ENCODE measurements around the gene RAB3GAP1. TPM values are rescaled to one million over a fixed set of nuclear protein-coding genes. Genes with fewer than 3 reads are reported as not detected.

RAB3GAP1 gene
- total RNA-seq, 4 donors from 2014 or later, result 46.0 to 54.8 (median 51.1) TPM

DNA sequence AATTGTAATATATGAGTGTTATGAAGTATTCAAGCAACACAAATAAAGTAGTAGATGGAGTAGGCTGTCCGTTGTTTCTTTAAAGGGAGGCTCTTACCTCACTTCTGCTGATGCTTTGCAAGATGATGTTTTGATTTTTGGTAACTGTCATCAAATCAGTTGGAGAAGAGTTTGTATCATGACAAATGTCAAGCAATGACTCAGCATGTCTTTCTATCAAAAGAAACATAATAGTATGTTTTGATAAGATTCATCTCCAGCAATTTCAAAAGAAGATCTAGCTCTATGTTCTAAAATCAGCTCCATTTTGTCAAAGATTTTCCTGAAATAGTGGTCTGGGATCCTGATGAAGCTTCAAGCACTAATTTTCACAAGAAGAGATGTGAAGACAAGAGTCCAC lies 30.5 kb upstream of the RAB3GAP1 start:
- TF ChIP-seq, protein P1, sequence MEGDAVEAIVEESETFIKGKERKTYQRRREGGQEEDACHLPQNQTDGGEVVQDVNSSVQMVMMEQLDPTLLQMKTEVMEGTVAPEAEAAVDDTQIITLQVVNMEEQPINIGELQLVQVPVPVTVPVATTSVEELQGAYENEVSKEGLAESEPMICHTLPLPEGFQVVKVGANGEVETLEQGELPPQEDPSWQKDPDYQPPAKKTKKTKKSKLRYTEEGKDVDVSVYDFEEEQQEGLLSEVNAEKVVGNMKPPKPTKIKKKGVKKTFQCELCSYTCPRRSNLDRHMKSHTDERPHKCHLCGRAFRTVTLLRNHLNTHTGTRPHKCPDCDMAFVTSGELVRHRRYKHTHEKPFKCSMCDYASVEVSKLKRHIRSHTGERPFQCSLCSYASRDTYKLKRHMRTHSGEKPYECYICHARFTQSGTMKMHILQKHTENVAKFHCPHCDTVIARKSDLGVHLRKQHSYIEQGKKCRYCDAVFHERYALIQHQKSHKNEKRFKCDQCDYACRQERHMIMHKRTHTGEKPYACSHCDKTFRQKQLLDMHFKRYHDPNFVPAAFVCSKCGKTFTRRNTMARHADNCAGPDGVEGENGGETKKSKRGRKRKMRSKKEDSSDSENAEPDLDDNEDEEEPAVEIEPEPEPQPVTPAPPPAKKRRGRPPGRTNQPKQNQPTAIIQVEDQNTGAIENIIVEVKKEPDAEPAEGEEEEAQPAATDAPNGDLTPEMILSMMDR (IDR thresholded peaks at IDR 0.05; ENCODE audit: low read depth), result no peak

DNA sequence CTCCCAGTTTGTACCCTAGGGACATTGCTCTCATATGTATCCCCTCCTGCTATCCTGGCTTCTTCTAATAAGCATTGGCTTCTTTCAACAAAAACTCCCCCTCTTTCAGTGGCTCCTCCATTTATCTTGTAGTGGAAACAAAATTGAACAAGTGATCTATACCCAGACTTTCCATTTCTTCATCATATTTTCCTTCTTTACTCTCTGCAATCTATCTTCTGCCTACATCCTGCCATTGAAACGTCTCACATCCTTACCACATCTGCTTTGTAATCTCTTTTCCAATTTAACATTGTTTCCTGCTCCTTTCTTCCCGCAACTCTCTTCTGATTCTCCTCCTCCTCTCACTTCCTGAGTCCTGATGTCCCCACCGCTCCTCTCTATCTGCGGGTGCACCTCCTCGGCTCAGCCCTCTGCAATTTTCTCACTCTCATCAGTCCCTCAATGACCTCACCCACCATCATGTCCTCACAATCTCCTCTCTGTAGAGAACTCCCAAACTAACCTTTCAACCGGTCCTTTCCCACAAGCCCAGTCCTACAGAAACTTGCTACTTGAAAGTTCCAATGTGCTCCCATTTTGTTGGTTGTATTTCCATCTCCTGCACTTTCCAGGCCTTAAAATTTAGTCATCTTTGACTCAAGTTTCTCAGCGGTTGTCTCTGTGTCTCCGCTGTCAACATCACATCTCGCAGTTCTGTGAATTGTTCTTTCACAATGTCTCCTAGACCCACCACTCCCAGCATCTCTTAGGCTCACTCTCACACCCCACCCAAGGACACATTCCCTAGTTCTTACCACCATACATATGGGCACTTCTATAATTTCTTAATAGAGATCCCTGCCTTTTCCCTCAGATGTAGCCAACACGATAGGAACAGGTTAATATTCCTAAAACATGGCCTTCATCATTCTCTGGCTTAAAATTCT lies 28.9 kb upstream of the RAB3GAP1 start:
- TF ChIP-seq, protein P1 (IDR thresholded peaks at IDR 0.05; ENCODE audit: low read depth), result no peak

DNA sequence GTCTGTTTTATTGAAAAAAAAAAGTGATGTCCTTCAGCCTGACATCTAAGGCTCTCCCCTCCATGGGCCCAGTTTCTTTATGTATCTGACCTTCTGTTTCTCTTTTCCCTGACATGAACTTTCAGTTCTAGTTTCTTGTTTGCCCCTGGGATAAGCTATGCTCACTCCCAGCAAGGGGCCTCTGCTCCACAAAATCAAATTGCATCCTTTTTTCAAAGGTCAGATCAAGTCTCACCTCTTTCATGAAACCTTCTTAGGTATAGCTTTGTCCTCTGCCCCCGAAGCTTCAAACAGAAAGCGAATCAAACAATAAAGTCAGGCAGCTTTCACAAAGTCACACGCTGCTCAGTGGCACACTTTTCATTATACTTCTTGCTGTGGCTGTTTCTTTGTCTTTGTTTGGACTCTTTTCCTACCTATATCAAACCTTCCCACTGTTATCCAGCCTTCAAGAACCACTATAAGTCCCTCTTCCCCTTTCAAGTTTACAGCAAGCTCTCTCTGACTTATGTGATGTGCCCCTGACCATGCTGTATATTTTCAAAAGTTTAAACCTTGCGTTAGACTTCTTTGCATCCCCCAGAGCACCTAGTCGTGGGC lies 28.1 kb upstream of the RAB3GAP1 start:
- TF ChIP-seq, protein P1 (IDR thresholded peaks at IDR 0.05; ENCODE audit: low read depth), result no peak

DNA sequence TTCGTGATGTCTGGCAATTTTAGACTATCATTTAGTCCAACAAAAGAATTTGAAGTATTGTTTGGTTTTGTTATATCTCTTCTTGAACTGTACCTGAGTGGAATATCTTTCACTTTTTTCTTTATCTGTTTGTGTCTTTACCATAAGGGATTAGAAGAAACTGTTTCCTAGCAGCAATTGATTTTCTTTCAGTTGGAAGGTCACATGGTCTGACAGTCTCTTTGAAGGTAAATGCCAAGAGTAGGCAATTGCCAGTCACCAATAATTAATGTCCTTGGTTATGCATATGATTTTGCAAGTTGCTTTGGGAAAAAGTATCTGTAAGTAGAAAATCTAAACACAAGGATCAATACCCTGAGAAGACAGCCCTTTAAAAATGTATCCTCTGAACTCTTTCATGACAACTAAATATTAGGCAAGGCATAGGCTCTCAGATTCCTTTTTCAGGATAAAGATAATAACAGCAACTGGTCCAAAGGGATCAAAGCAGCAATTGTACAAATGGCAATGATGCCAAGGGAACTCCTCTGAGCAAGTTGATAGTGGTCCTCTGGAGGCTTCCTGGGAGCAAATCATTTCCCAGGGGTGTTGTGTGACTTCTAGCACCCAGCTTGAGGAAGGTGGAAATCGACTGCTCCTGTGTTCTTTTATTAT lies 22.5 kb upstream of the RAB3GAP1 start:
- TF ChIP-seq, protein P1 (IDR thresholded peaks at IDR 0.05; ENCODE audit: low read depth), result no peak

DNA sequence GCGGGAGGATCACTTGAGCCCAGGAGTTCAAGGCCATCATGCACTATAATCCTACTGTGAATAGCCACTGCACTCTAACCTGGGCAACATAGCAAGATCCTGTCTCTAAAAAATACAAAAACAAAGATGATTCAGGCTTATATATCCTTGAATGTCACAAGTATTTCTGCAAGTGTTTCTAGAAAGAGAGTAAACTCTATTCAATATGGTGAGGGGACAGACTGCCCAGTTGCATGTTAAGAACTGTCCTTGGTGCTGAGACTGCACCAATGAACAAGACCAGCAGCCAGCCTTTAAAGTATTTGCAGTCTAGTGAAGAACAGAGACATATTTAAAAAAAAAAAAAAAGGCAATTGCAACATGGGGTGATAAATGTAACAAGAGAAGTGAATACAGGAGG lies 21.3 kb upstream of the RAB3GAP1 start:
- TF ChIP-seq, protein P1 (IDR thresholded peaks at IDR 0.05; ENCODE audit: low read depth), result no peak

DNA sequence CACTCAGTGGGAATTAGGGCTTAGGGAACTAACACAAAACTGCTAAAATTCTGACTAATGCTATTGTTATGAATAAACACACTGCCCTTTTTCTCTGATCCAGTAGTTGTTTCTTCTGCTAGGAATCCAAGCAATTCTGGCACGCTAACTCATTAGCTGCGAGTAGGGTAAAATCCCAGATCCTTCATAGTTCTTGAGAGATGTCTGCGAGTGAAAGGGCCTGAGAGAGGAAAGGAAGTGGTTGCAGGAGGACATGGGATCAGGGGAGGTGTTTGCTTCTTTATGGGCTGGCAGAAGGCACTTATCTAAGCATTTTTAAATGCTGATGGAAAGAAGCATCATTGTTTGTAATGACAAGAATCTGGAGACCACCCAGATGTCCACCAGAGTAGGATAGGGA lies 14.3 kb upstream of the RAB3GAP1 start:
- TF ChIP-seq, protein P1 (IDR thresholded peaks at IDR 0.05; ENCODE audit: low read depth), result no peak

DNA sequence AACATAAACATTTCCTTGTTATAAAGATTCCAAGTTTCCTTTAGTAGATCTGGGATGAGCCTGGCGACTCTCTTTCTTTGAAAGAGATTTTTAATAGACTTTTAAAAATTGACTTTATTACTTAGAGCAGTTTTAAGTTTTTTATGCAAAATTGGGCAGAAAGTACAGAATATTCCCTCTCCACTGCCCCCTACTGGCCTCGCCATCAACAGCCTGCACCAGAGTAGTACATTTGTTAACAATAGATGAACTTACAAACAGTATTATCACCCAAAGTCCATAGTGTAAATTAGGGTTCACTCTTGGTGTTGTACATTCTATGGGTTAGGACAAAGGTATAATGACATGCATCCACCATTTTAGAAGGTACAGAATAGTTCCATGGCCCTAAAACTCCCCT lies 8.7 kb upstream of the RAB3GAP1 start:
- TF ChIP-seq, protein P1 (IDR thresholded peaks at IDR 0.05; ENCODE audit: low read depth), result no peak

Measured in subcutaneous adipose tissue (tissue), 4 donors.